Loucy (cell line): Measurements from ENCODE around the gene IL17D.

ENCODE experiments used
- H2AFZ ChIP-seq: fragments of 200-600 bp; sonication (generic); 2 replicates; pipeline ENCODE4 v1.6.0; 2016; ENCODE audit warnings: antibody characterized with exemption, mild to moderate bottlenecking, low read length, moderate library complexity
- H3F3A ChIP-seq: fragments of 200-600 bp; 2 replicates; pipeline ENCODE4 v1.6.0; 2016; ENCODE audit warnings: antibody characterized with exemption, low read depth, mild to moderate bottlenecking
- H3K27me3 ChIP-seq: fragments of 200-600 bp; sonication (generic); 2 replicates; pipeline ENCODE4 v1.6.1; 2014; ENCODE audit warnings: low read length, mild to moderate bottlenecking; ENCODE audit not compliant: insufficient read depth, poor library complexity, severe bottlenecking
- H3K36me3 ChIP-seq: fragments of 200-600 bp; sonication (generic); 2 replicates; pipeline ENCODE4 v1.6.1; 2016; ENCODE audit warnings: low read length; ENCODE audit not compliant: insufficient read depth
- H3K4me1 ChIP-seq: fragments of 200-600 bp; sonication (generic); 2 replicates; pipeline ENCODE4 v1.5.1; 2014; ENCODE audit warnings: low read length, mild to moderate bottlenecking; ENCODE audit not compliant: insufficient read depth, poor library complexity, severe bottlenecking
- H3K4me2 ChIP-seq: fragments of 200-600 bp; sonication (generic); 2 replicates; pipeline ENCODE4 v1.6.0; 2014; ENCODE audit warnings: antibody characterized with exemption, low read length, low read depth, mild to moderate bottlenecking; ENCODE audit not compliant: poor library complexity, severe bottlenecking
- H3K4me3 ChIP-seq: fragments of 200-600 bp; sonication (generic); 2 replicates; pipeline ENCODE4 v1.5.1; 2014; ENCODE audit warnings: low read length, mild to moderate bottlenecking, mixed read lengths; ENCODE audit not compliant: poor library complexity, severe bottlenecking
- H3K79me2 ChIP-seq: fragments of 200-600 bp; sonication (generic); 2 replicates; pipeline ENCODE4 v1.6.1; 2014; ENCODE audit warnings: low read length; ENCODE audit not compliant: insufficient read depth
- H3K9ac ChIP-seq: fragments of 200-600 bp; sonication (generic); 2 replicates; pipeline ENCODE4 v1.6.0; 2014; ENCODE audit warnings: mild to moderate bottlenecking, low read depth, low read length, moderate library complexity; ENCODE audit not compliant: poor library complexity, severe bottlenecking
- H3K9me2 ChIP-seq: fragments of 200-600 bp; sonication (generic); replicated peaks from 2 replicates; pipeline ENCODE4 v1.6.1; 2016; ENCODE audit warnings: low read depth, low read length, mixed read lengths
- H3K9me3 ChIP-seq: fragments of 200-600 bp; sonication (generic); 2 replicates; pipeline ENCODE4 v1.6.1; 2014; ENCODE audit warnings: mild to moderate bottlenecking, antibody characterized with exemption, low read length, low read depth; ENCODE audit not compliant: insufficient read depth
- H4K20me1 ChIP-seq: fragments of 200-600 bp; sonication (generic); 2 replicates; pipeline ENCODE4 v1.6.0; 2014; ENCODE audit warnings: antibody characterized with exemption, low read length, mild to moderate bottlenecking; ENCODE audit not compliant: insufficient read depth, poor library complexity, severe bottlenecking
- CTCF ChIP-seq: fragments of 200-600 bp; sonication (generic); conservative IDR thresholded peaks from 2 replicates; pipeline ENCODE4 v1.5.1; 2014; ENCODE audit warnings: mild to moderate bottlenecking, antibody characterized with exemption, low read length
- EZH2phosphoT487 ChIP-seq: fragments of 200-600 bp; IDR thresholded peaks from 2 replicates; pipeline ENCODE4 v1.6.1; 2018; ENCODE audit warnings: antibody characterized with exemption, mild to moderate bottlenecking, moderate library complexity, borderline replicate concordance

The IL17D gene

DNA sequence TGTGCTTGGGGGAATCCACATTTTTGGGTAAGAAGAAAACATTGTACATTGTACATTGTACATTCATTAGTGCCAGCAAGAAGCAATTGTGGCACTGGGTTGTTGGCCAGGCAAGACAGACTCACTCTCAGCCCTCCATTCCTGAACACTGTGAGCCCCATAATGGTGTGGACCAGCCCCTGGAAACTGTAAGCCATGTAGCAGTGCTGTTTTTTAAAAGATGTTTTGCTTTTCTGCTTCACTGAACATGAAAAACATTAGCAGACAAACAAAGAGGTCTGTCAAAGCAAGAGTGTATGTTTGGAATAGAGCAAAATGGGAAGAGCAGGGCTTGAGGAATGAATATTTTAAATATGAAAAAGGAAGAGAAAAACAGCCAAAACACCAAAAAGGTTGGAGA lies 39.1 kb upstream of the IL17D start:
- no peaks in the 10 kb centered on the region for H3K9me3 ChIP-seq
- H4K20me1 ChIP-seq = no peaks in the 10 kb centered on the region
- no peak for TF ChIP-seq CTCF
- TF ChIP-seq EZH2phosphoT487 = no peak
- no peak overlapping the region for H3K9ac ChIP-seq
- H3K9me2 ChIP-seq = no peaks in the 10 kb centered on the region
- H3F3A ChIP-seq = no peaks in the 10 kb centered on the region
- H2AFZ ChIP-seq = no peak overlapping the region
- H3K4me1 ChIP-seq = peaks cover 20% of the 10 kb centered on the region
- H3K4me2 ChIP-seq = no peak overlapping the region
- no peaks in the 10 kb centered on the region for H3K79me2 ChIP-seq
- no peaks in the 10 kb centered on the region for H3K27me3 ChIP-seq
- H3K4me3 ChIP-seq = no peak overlapping the region
- H3K36me3 ChIP-seq = no peaks in the 10 kb centered on the region

DNA sequence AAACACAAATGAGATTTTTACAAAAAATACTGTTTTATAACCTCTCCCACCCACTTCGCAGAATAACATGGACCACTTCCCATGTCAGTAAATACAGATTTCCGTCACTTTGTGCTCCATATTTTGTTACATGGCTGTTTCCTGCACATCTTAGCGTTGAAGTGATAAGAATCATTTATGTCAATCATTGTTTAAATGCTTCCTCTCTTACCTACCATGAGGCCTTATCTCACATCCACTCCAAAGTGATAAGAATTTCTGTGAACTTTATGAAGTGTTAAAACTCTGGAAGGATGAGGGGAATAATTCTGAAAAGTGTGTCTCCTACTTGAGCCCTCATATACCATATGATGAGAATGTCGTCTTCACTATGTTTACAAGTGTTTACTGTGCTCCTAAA lies 36.6 kb upstream of the IL17D start:
- Histone ChIP-seq H3F3A (no peaks in the 10 kb centered on the region), H3K79me2 (no peaks in the 10 kb centered on the region), H3K4me3 (no peak overlapping the region), H3K9me3 (no peaks in the 10 kb centered on the region), H2AFZ (no peak overlapping the region), H3K4me1 (peaks cover 23% of the 10 kb centered on the region), H3K9ac (no peak overlapping the region), H3K36me3 (no peaks in the 10 kb centered on the region), H3K9me2 (no peaks in the 10 kb centered on the region), H3K4me2 (no peak overlapping the region), H4K20me1 (no peaks in the 10 kb centered on the region), H3K27me3 (no peaks in the 10 kb centered on the region)
- no peak for TF ChIP-seq EZH2phosphoT487
- TF ChIP-seq CTCF = no peak

- no peaks in the 10 kb centered on the region for H4K20me1 ChIP-seq
- no peaks in the 10 kb centered on the region for H3K9me2 ChIP-seq
- H3K9ac ChIP-seq = no peak overlapping the region
- H2AFZ ChIP-seq = no peak overlapping the region
- no peaks in the 10 kb centered on the region for H3K27me3 ChIP-seq
- peaks cover 23% of the 10 kb centered on the region for H3K4me1 ChIP-seq
- H3K36me3 ChIP-seq = no peaks in the 10 kb centered on the region
- no peak overlapping the region for H3K4me3 ChIP-seq
- no peaks in the 10 kb centered on the region for H3K79me2 ChIP-seq
- H3K9me3 ChIP-seq = no peaks in the 10 kb centered on the region
- no peak overlapping the region for H3K4me2 ChIP-seq
- no peaks in the 10 kb centered on the region for H3F3A ChIP-seq
- TF ChIP-seq CTCF (no peak), EZH2phosphoT487 (no peak)
These were observed 35.6 kb upstream of the IL17D start for GRCh38 chr13:20667857-20668437.
